SK-N-SH (cell line): Measurements from ENCODE around the gene CYLD. TPM values are rescaled to one million over a fixed set of nuclear protein-coding genes. Genes with fewer than 3 reads are reported as not detected.

ENCODE experiments used
- CTCF ChIA-PET: fragments of 300-600, 350-600 bp; formaldehyde crosslinking; extraction: SDS; loops from one replicate; lab custom pipeline; 2021; lab: Yijun Ruan, JAX
- POLR2A ChIA-PET: fragments of 350-600 bp; sonication (Branson Sonifier 250); formaldehyde crosslinking; extraction: SDS; loops from one replicate; lab custom pipeline; 2020; ENCODE audit warnings: antibody characterized with exemption, inconsistent platforms; lab: Yijun Ruan, JAX
- DNase-seq: peaks from one replicate; pipeline ENCODE4 v3.0.0; 2012
- H2AFZ ChIP-seq: fragments of 200-600 bp; sonication (generic); 2 replicates; pipeline ENCODE4 v1.8.1; 2016; ENCODE audit warnings: antibody characterized with exemption, mild to moderate bottlenecking, low read depth
- H3F3A ChIP-seq: fragments of 200-600 bp; sonication (generic); replicated peaks from 2 replicates; pipeline ENCODE3; 2016; ENCODE audit warnings: antibody characterized with exemption, mild to moderate bottlenecking; ENCODE audit not compliant: insufficient read depth
- H3K27ac ChIP-seq, 2 experiments: fragments of 200-500 bp in 1 of 2; fragments of 200-600 bp in 1 of 2; sonication (Bioruptor generic) in 1 of 2; sonication (generic), shearing (Covaris generic) in 1 of 2; 2 replicates each; pipeline versions ENCODE4 v1.5.1 to v1.6.1; 2014 to 2016; ENCODE audit warnings: low read depth in 2 of 2, inconsistent platforms in 1 of 2, low read length in 1 of 2, mild to moderate bottlenecking in 1 of 2, mixed read lengths in 1 of 2
- H3K27me3 ChIP-seq: fragments of 200-600 bp; sonication (generic), shearing (Covaris generic); 2 replicates; pipeline ENCODE4 v1.6.1; 2016; ENCODE audit warnings: mixed run types; ENCODE audit not compliant: insufficient read depth
- H3K36me3 ChIP-seq, 2 experiments: fragments of 200-500 bp in 1 of 2; fragments of 200-600 bp in 1 of 2; sonication (Bioruptor generic) in 1 of 2; sonication (generic) in 1 of 2; replicated peaks in 1 of 2; 2 replicates each; pipeline versions ENCODE3 to v1.5.1; 2014 to 2016; ENCODE audit warnings: low read length in 1 of 2, mild to moderate bottlenecking in 1 of 2; ENCODE audit not compliant: insufficient read depth in 2 of 2, control insufficient read depth in 1 of 2
- H3K4me1 ChIP-seq, 2 experiments: fragments of 200-500 bp in 1 of 2; fragments of 200-600 bp in 1 of 2; sonication (Bioruptor generic) in 1 of 2; sonication (generic), shearing (Covaris generic) in 1 of 2; 2 replicates each; pipeline versions ENCODE4 v1.5.1 to v1.6.1; 2014 to 2016; ENCODE audit warnings: low read depth in 1 of 2, low read length in 1 of 2, mixed run types in 1 of 2; ENCODE audit not compliant: insufficient read depth in 2 of 2, control insufficient read depth in 1 of 2
- H3K4me2 ChIP-seq: fragments of 200-600 bp; sonication (generic), shearing (Covaris generic); 2 replicates; pipeline ENCODE4 v1.6.1; 2017; ENCODE audit warnings: mixed run types
- H3K4me3 ChIP-seq, 2 experiments: fragments of 200-500 bp in 1 of 2; fragments of 200-600 bp in 1 of 2; sonication (Bioruptor generic) in 1 of 2; sonication (generic), shearing (Covaris generic) in 1 of 2; 2 replicates each; pipeline versions ENCODE4 v1.5.1 to v1.8.1; 2014 to 2016; ENCODE audit warnings: low read depth in 2 of 2, inconsistent platforms in 1 of 2, low read length in 1 of 2, mild to moderate bottlenecking in 1 of 2, mixed read lengths in 1 of 2, moderate library complexity in 1 of 2
- H3K79me2 ChIP-seq: fragments of 200-600 bp; sonication (generic); 2 replicates; pipeline ENCODE4 v1.8.1; 2017; ENCODE audit warnings: mild to moderate bottlenecking; ENCODE audit not compliant: insufficient read depth
- H3K9ac ChIP-seq: fragments of 200-600 bp; sonication (generic); 2 replicates; pipeline ENCODE4 v1.6.1; 2017; ENCODE audit warnings: mixed run types
- H3K9me2 ChIP-seq: fragments of 200-600 bp; sonication (generic); 2 replicates; pipeline ENCODE4 v1.6.1; 2017; ENCODE audit warnings: mixed run types
- H3K9me3 ChIP-seq: fragments of 200-600 bp; sonication (generic); 2 replicates; pipeline ENCODE4 v1.6.1; 2017; ENCODE audit warnings: mixed run types, mild to moderate bottlenecking, moderate library complexity
- H4K20me1 ChIP-seq: fragments of 200-600 bp; sonication (generic); 2 replicates; pipeline ENCODE4 v1.6.1; 2017; ENCODE audit warnings: mild to moderate bottlenecking, mixed run types; ENCODE audit not compliant: insufficient read depth
- EZH2phosphoT487 ChIP-seq: fragments of 200-600 bp; sonication (generic); IDR thresholded peaks from 2 replicates; pipeline ENCODE4 v1.6.1; 2017; ENCODE audit warnings: low read depth, mixed run types, mild to moderate bottlenecking, antibody characterized with exemption, moderate library complexity, borderline replicate concordance
- FOXJ3 ChIP-seq: sonication (generic); formaldehyde crosslinking; IDR thresholded peaks from 2 replicates; pipeline ENCODE4 v1.5.1; 2020; ENCODE audit warnings: mild to moderate bottlenecking, missing genetic modification reagents
- GATA2 ChIP-seq: sonication (generic); formaldehyde crosslinking; IDR thresholded peaks from 2 replicates; pipeline ENCODE4 v1.5.0; 2020; ENCODE audit warnings: mild to moderate bottlenecking, missing genetic modification reagents
- MAX ChIP-seq: IDR thresholded peaks from 2 replicates; pipeline ENCODE4 v1.4.0; 2012; ENCODE audit warnings: low read depth
- PBX3 ChIP-seq: IDR thresholded peaks from 2 replicates; pipeline ENCODE4; 2012
- POLR2AphosphoS5 ChIP-seq: IDR thresholded peaks from 2 replicates; pipeline ENCODE4 v1.6.1; 2012; ENCODE audit warnings: low read depth, low read length
- RXRA ChIP-seq: IDR thresholded peaks from 2 replicates; pipeline ENCODE4 v1.4.0; 2012; ENCODE audit warnings: low read depth, mild to moderate bottlenecking, borderline replicate concordance
- SMC3 ChIP-seq: IDR thresholded peaks from 2 replicates; pipeline ENCODE4 v1.6.1; 2012; ENCODE audit warnings: low read depth, low read length, improper control_type of control experiment
- TCF12 ChIP-seq: IDR thresholded peaks from 2 replicates; pipeline ENCODE4 v1.4.0; 2012
- WGBS: methylation state at CpG from one replicate; pipeline ENCODE4 v1.1.6; 2017; ENCODE audit warnings: low lambda C conversion rate; 5-methylcytosine and 5-hydroxymethylcytosine counted together
- polyA plus RNA-seq, 3 experiments: library from polyadenylated mRNA; depleted of rRNA; stranded (reverse); fragments of >200 nt; gene quantifications; 2 replicates each; pipeline ENCODE4 v1.2.3, GENCODE V29; 2012
- TF ChIP-seq, protein P1 (sequence below): fragments of 150-350 bp; IDR thresholded peaks from 2 replicates; pipeline ENCODE4 v1.6.1; 2017; ENCODE audit warnings: antibody characterized with exemption, low read length, low read depth, borderline replicate concordance
- TF ChIP-seq, protein P2 (sequence below): fragments of 150-350 bp; IDR thresholded peaks from 2 replicates; pipeline ENCODE4 v1.6.1; 2016; ENCODE audit warnings: mild to moderate bottlenecking, low read depth, low read length
- TF ChIP-seq, protein P3 (sequence below): fragments of 200-600 bp; sonication (generic); IDR thresholded peaks from 2 replicates; pipeline ENCODE4 v1.6.1; 2017; ENCODE audit warnings: antibody characterized with exemption, mild to moderate bottlenecking, moderate library complexity

Gene CYLD
- polyA plus RNA-seq, 1 of the 3 experiments (the other 2 are of a cell fraction) = 6.5 TPM

DNA sequence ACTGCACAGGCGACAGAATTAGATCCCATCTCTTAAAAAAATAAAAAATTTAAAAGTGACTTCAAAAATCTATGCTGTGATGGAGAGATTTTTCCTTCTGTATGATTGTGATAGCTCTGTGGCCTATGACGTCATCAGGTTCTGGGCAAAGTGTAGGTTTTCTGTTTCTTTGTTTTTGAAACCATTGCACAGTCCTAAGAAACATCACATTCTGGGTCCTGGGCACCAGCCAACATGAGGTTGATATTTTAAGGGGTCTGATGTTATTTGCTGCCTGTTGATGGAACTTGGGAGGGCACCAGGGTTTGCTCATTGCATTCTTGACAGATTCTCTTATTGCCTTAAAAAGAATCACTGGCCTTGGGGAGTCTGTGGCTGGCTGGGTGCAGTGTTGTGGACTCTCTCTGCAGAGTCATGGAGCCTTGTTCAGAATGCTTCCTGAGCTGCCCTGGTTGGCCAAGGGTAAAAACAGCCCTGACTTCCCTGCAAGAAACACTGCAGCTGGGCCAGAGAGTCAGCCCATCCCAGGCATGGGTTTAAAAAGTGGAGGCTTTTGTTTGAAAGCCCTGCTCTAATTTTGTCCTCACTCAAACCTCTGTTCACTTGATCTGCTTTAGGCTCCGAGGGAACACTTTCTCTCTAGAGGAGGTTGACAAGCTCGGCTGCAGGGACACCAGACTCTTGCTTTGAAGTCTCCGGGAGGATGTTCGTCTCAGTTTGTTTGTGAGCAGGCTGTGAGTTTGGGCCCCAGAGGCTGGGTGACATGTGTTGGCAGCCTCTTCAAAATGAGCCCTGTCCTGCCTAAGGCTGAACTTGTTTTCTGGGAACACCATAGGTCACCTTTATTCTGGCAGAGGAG, 10.5 kb upstream of the CYLD start:
- H3K4me3 ChIP-seq = no peak overlapping the region
- no peak overlapping the region for H2AFZ ChIP-seq
- 55% methylated on average over 6 of the region's 6 CpGs for WGBS
- ChIA-PET CTCF (interaction anchor here (1.0 to 1.9 kb wide), 2 partner anchors 12 to 23 kb away, joined by 5 read pairs; no protein-coding TSS in a partner anchor), POLR2A (no interaction called here)
- H3K4me1 ChIP-seq = no peaks in the 10 kb centered on the region
- H3K9me2 ChIP-seq = no peaks in the 10 kb centered on the region
- no peak overlapping the region for H3K4me2 ChIP-seq
- no peaks in the 10 kb centered on the region for H3K36me3 ChIP-seq
- H3K27me3 ChIP-seq = no peaks in the 10 kb centered on the region; the same call in 1 of the 2 replicates
- no peaks in the 10 kb centered on the region for H3K79me2 ChIP-seq
- DNase-seq = no peak
- H3K9me3 ChIP-seq = no peaks in the 10 kb centered on the region
- H3K27ac ChIP-seq = no peak overlapping the region
- H3F3A ChIP-seq = no peaks in the 10 kb centered on the region
- H3K9ac ChIP-seq = no peak overlapping the region
- TF ChIP-seq, protein P1, sequence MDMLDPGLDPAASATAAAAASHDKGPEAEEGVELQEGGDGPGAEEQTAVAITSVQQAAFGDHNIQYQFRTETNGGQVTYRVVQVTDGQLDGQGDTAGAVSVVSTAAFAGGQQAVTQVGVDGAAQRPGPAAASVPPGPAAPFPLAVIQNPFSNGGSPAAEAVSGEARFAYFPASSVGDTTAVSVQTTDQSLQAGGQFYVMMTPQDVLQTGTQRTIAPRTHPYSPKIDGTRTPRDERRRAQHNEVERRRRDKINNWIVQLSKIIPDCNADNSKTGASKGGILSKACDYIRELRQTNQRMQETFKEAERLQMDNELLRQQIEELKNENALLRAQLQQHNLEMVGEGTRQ = no peak
- TF ChIP-seq PBX3 = no peak
- no peak for TF ChIP-seq TCF12
- TF ChIP-seq MAX = no peak
- TF ChIP-seq EZH2phosphoT487 = no peak
- TF ChIP-seq, protein P2, sequence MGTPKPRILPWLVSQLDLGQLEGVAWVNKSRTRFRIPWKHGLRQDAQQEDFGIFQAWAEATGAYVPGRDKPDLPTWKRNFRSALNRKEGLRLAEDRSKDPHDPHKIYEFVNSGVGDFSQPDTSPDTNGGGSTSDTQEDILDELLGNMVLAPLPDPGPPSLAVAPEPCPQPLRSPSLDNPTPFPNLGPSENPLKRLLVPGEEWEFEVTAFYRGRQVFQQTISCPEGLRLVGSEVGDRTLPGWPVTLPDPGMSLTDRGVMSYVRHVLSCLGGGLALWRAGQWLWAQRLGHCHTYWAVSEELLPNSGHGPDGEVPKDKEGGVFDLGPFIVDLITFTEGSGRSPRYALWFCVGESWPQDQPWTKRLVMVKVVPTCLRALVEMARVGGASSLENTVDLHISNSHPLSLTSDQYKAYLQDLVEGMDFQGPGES = no peak
- TF ChIP-seq RXRA = no peak
- no peak for TF ChIP-seq SMC3
- TF ChIP-seq, all 33 proteins: peak for 0
- H4K20me1 ChIP-seq = no peaks in the 10 kb centered on the region

DNA sequence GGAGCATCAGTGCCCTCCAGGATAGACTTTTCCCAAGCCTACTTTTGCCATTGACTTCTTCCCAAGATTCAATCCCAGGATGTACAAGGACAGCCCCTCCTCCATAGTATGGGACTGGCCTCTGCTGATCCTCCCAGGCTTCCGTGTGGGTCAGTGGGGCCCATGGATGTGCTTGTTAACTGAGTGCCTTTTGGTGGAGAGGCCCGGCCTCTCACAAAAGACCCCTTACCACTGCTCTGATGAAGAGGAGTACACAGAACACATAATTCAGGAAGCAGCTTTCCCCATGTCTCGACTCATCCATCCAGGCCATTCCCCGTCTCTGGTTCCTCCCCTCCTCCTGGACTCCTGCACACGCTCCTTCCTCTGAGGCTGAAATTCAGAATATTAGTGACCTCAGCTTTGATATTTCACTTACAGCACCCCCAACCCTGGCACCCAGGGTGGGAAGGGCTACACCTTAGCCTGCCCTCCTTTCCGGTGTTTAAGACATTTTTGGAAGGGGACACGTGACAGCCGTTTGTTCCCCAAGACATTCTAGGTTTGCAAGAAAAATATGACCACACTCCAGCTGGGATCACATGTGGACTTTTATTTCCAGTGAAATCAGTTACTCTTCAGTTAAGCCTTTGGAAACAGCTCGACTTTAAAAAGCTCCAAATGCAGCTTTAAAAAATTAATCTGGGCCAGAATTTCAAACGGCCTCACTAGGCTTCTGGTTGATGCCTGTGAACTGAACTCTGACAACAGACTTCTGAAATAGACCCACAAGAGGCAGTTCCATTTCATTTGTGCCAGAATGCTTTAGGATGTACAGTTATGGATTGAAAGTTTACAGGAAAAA, 9.7 kb upstream of the CYLD start:
- TF ChIP-seq POLR2AphosphoS5 = no peak
- no peak for TF ChIP-seq TCF12
- TF ChIP-seq FOXJ3 (CRISPR knock-in tag) = no peak
- TF ChIP-seq, protein P3, sequence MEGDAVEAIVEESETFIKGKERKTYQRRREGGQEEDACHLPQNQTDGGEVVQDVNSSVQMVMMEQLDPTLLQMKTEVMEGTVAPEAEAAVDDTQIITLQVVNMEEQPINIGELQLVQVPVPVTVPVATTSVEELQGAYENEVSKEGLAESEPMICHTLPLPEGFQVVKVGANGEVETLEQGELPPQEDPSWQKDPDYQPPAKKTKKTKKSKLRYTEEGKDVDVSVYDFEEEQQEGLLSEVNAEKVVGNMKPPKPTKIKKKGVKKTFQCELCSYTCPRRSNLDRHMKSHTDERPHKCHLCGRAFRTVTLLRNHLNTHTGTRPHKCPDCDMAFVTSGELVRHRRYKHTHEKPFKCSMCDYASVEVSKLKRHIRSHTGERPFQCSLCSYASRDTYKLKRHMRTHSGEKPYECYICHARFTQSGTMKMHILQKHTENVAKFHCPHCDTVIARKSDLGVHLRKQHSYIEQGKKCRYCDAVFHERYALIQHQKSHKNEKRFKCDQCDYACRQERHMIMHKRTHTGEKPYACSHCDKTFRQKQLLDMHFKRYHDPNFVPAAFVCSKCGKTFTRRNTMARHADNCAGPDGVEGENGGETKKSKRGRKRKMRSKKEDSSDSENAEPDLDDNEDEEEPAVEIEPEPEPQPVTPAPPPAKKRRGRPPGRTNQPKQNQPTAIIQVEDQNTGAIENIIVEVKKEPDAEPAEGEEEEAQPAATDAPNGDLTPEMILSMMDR = no peak
- no peak for TF ChIP-seq GATA2 (CRISPR knock-in tag)
- TF ChIP-seq, all 33 proteins: peak for 0
- no peaks in the 10 kb centered on the region for H3K9me2 ChIP-seq
- POLR2A ChIA-PET = no interaction called here
- H3K79me2 ChIP-seq = no peaks in the 10 kb centered on the region
- H3K9me3 ChIP-seq = no peaks in the 10 kb centered on the region
- no peak overlapping the region for H2AFZ ChIP-seq
- H3K27ac ChIP-seq = no peak overlapping the region
- no peak overlapping the region for H3K4me3 ChIP-seq
- H3K27me3 ChIP-seq = no peaks in the 10 kb centered on the region; the same call in 1 of the 2 replicates
- no peak for DNase-seq
- H3K4me2 ChIP-seq = no peak overlapping the region
- CTCF ChIA-PET = interaction anchor here (0.7 to 0.9 kb wide), 3 partner anchors 15 to 74 kb away, joined by 3 to 4 read pairs (median 3); no protein-coding TSS in a partner anchor
- WGBS = 70% methylated on average over 10 of the region's 10 CpGs
- no peaks in the 10 kb centered on the region for H3K4me1 ChIP-seq
- no peak overlapping the region for H3K9ac ChIP-seq
- H3K36me3 ChIP-seq = no peaks in the 10 kb centered on the region
- H3F3A ChIP-seq = no peaks in the 10 kb centered on the region
- H4K20me1 ChIP-seq = no peaks in the 10 kb centered on the region
